Retina (tissue), 1 donor: ENCODE data around the gene CDK9.
A peak's percentile ranks its signal among the peaks of the same experiment; 100 is the strongest.
"Not testable (repeated sequence)": the region's sequence is repeated elsewhere in the genome, so short reads cannot be mapped to it uniquely, and the experiment has no call there.

ENCODE experiments used
- DNase-seq: peaks from one replicate; pipeline ENCODE4 v3.0.0-alpha.2; 2016

Gene CDK9

GRCh38 chr9:127780909-127781308 lies 4.9 kb upstream of the CDK9 start:
- DNase-seq: not testable (repeated sequence)

GRCh38 chr9:127781806-127782205 lies 4.0 kb upstream of the CDK9 start:
- no peak for DNase-seq

- DNase-seq: no peak
These were observed 2.5 kb upstream of the CDK9 start for GRCh38 chr9:127783111-127784008.

- peak; percentile 95 for DNase-seq
These were observed 556 bp upstream of the CDK9 start for GRCh38 chr9:127785023-127785932.

GRCh38 chr9:127786773-127787104 lies 905 bp downstream of the CDK9 start:
- DNase-seq: no peak

- no peak for DNase-seq
These were observed 2.6 kb downstream of the CDK9 start for GRCh38 chr9:127788337-127789011.

- no peak for DNase-seq
These were observed 3.3 kb downstream of the CDK9 start for GRCh38 chr9:127789179-127789578.

GRCh38 chr9:127790094-127790855 lies 4.4 kb downstream of the CDK9 start:
- DNase-seq: no peak

GRCh38 chr9:127791085-127791484 lies 5.3 kb downstream of the CDK9 start:
- no peak for DNase-seq

- no peak for DNase-seq
These were observed 6.7 kb downstream of the CDK9 start for GRCh38 chr9:127792417-127793031.

GRCh38 chr9:127793093-127793708 lies 7.4 kb downstream of the CDK9 start:
- no peak for DNase-seq

- no peak for DNase-seq
These were observed 8.4 kb downstream of the CDK9 start for GRCh38 chr9:127794001-127794791.

- no peak for DNase-seq
These were observed 10.5 kb downstream of the CDK9 start for GRCh38 chr9:127796225-127796813.

GRCh38 chr9:127796852-127797370 lies 11.1 kb downstream of the CDK9 start:
- DNase-seq: peak; percentile 67

- DNase-seq: peak; percentile 72
These were observed 16.2 kb downstream of the CDK9 start for GRCh38 chr9:127801955-127802575.

- DNase-seq: peak; percentile 92
These were observed 17.0 kb downstream of the CDK9 start, which contains the start of gene FPGS for GRCh38 chr9:127802576-127803443. Gene FPGS (plus strand): TSS chr9:127802882. CDS start chr9:127802925, 43 bp downstream.

- DNase-seq: no peak
These were observed 17.9 kb downstream of the CDK9 start for GRCh38 chr9:127803507-127804352.
